GM20000 (cell line): Measurements from ENCODE around the gene FTCD.

Experiments used
- DNase-seq: peaks from one replicate; pipeline ENCODE4 v3.0.0; 2012; ENCODE audit warnings: low spot score
- CTCF ChIP-seq: IDR thresholded peaks from 2 replicates; pipeline ENCODE4 v1.5.1; 2012; ENCODE audit warnings: mild to moderate bottlenecking, control low read depth; ENCODE audit errors: extremely low read depth, missing control alignments

The FTCD gene

GRCh38 chr21:46124083-46124925, 31.1 kb downstream of the FTCD start:
- no peak for DNase-seq
- no peak for TF ChIP-seq CTCF

- TF ChIP-seq CTCF, result no peak
- no peak for DNase-seq
Observed at GRCh38 chr21:46122758-46123683, 32.4 kb downstream of the FTCD start.

- no peak for DNase-seq
- no peak for TF ChIP-seq CTCF
Observed at GRCh38 chr21:46122237-46122671, 33.1 kb downstream of the FTCD start.

- TF ChIP-seq CTCF, result no peak
- DNase-seq, result no peak
Observed at GRCh38 chr21:46121286-46122221, 33.8 kb downstream of the FTCD start.

GRCh38 chr21:46120301-46121285, 34.8 kb downstream of the FTCD start:
- no peak for TF ChIP-seq CTCF

GRCh38 chr21:46119637-46120271, 35.6 kb downstream of the FTCD start:
- DNase-seq, result no peak
- TF ChIP-seq CTCF, result no peak

More at GRCh38 chr21:46120301-46121285, 34.8 kb downstream of the FTCD start:
- DNase-seq, result no peak
